Mammary epithelial cell (primary cell): ENCODE results near the gene TSPAN9.

ENCODE experiments used
- EZH2 ChIP-seq: IDR thresholded peaks from 2 replicates; pipeline ENCODE4 v1.6.1; 2012; ENCODE audit warnings: low read length, inconsistent platforms, borderline replicate concordance
- TF ChIP-seq, protein P1 (sequence below), 2 donors: IDR thresholded peaks in 1 of 2; conservative IDR thresholded peaks in 1 of 2; 2 replicates each; pipeline ENCODE4 v1.5.1; 2011 to 2012; ENCODE audit warnings: inconsistent platforms in 2 of 2, low read length in 2 of 2, mild to moderate bottlenecking in 2 of 2, control low read depth in 1 of 2, low read depth in 1 of 2; ENCODE audit not compliant: insufficient read depth in 1 of 2; ENCODE audit errors: extremely low read depth in 1 of 2

DNA sequence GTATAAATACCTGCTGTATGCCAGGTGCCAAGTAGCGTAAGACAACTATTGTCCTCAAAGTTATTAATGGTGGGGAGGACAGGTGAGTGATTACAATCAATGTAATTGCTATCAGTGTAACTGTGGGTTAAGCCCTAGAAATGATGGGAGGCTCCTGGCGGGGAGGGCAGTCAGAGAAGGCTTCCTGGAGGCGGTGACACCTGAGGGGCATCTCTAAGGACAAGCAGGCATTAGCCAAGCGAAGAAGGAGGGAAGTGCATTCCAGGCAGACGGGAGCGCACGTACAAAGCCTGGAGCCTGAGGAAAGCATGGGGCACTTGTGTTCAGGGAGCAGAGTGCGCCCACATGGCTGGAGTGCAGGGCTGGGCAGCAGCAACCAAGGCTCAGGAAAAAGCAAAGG is 230.9 kb downstream of the TSPAN9 start:
- TF ChIP-seq, protein P1, sequence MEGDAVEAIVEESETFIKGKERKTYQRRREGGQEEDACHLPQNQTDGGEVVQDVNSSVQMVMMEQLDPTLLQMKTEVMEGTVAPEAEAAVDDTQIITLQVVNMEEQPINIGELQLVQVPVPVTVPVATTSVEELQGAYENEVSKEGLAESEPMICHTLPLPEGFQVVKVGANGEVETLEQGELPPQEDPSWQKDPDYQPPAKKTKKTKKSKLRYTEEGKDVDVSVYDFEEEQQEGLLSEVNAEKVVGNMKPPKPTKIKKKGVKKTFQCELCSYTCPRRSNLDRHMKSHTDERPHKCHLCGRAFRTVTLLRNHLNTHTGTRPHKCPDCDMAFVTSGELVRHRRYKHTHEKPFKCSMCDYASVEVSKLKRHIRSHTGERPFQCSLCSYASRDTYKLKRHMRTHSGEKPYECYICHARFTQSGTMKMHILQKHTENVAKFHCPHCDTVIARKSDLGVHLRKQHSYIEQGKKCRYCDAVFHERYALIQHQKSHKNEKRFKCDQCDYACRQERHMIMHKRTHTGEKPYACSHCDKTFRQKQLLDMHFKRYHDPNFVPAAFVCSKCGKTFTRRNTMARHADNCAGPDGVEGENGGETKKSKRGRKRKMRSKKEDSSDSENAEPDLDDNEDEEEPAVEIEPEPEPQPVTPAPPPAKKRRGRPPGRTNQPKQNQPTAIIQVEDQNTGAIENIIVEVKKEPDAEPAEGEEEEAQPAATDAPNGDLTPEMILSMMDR (conservative IDR thresholded peaks at IDR 0.05 in 1 of 2, IDR thresholded peaks at IDR 0.05 in 1 of 2; ENCODE audit: extremely low read depth in 1 of 2, insufficient read depth in 1 of 2, low read depth in 1 of 2, low read length in 2 of 2) = no peak
- TF ChIP-seq EZH2 = no peak
